Endothelial cell of umbilical vein (primary cell): Measurements from ENCODE around the gene MICAL3.

ENCODE experiments used
- CTCF ChIP-seq, 2 donors: IDR thresholded peaks; 1 replicate in 1 of 2; 2 replicates in 1 of 2; pipeline ENCODE4 v1.5.1; 2011; ENCODE audit warnings: low read length in 2 of 2, mild to moderate bottlenecking in 2 of 2, moderate library complexity in 2 of 2, control low read depth in 1 of 2, inconsistent platforms in 1 of 2, low read depth in 1 of 2; ENCODE audit not compliant: insufficient read depth in 1 of 2; ENCODE audit errors: extremely low read depth in 1 of 2
- EZH2 ChIP-seq: IDR thresholded peaks from 2 replicates; pipeline ENCODE4 v1.6.1; 2012; ENCODE audit warnings: borderline replicate concordance, low read depth, mild to moderate bottlenecking, moderate library complexity, low read length, inconsistent platforms; ENCODE audit not compliant: severe bottlenecking
- MAX ChIP-seq: IDR thresholded peaks from 2 replicates; pipeline ENCODE4 v1.6.1; 2011; ENCODE audit not compliant: insufficient read depth, insufficient read length
- POLR2A ChIP-seq: IDR thresholded peaks from 2 replicates; pipeline ENCODE4 v1.6.1; 2012; ENCODE audit warnings: low read depth, mild to moderate bottlenecking, control low read depth, low read length
- POLR2AphosphoS5 ChIP-seq: IDR thresholded peaks from 2 replicates; pipeline ENCODE4 v1.6.1; 2012; ENCODE audit warnings: low read depth, mild to moderate bottlenecking, control low read depth, low read length, moderate library complexity; ENCODE audit not compliant: insufficient read depth

GRCh38 chr22:17884084-17884483 is 140.3 kb downstream of the MICAL3 start:
- no peak for TF ChIP-seq POLR2A
- TF ChIP-seq CTCF (IDR thresholded peaks at IDR 0.05; ENCODE audit: extremely low read depth in 1 of 2, insufficient read depth in 1 of 2, low read depth in 1 of 2, low read length in 2 of 2) = no peak
- TF ChIP-seq POLR2AphosphoS5 = no peak
- no peak for TF ChIP-seq MAX
- no peak for TF ChIP-seq EZH2
